ENCODE results near the gene TPRG1. TPM values are rescaled to one million over a fixed set of nuclear protein-coding genes. Genes with fewer than 3 reads are reported as not detected.

Gene TPRG1
- total RNA-seq, 1 donor from 2014 or later, result 3.3 TPM

DNA sequence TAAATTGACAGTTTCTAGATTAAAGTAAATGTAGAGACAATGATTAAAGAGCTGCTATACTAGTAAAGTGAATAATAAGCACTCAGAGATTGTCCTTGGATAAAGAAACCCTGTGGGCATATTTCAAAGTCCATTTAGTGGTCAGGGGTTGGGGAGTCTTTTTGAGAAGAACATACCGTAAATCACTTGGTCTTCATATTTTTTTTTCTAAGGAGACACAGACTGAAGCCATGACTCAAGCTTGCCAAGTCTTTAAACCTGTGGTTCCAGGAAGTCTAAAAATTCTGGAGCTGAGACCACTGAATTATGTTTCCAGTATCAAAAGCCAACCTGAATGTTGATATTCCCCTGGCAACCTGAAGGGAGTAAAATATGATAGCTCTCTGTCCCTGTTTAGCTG lies 171.0 kb downstream of the TPRG1 start:
- DNase-seq (ENCODE audit: low spot score in 2 of 2, unreplicated experiment in 2 of 2), result no peak
- TF ChIP-seq, protein P1, sequence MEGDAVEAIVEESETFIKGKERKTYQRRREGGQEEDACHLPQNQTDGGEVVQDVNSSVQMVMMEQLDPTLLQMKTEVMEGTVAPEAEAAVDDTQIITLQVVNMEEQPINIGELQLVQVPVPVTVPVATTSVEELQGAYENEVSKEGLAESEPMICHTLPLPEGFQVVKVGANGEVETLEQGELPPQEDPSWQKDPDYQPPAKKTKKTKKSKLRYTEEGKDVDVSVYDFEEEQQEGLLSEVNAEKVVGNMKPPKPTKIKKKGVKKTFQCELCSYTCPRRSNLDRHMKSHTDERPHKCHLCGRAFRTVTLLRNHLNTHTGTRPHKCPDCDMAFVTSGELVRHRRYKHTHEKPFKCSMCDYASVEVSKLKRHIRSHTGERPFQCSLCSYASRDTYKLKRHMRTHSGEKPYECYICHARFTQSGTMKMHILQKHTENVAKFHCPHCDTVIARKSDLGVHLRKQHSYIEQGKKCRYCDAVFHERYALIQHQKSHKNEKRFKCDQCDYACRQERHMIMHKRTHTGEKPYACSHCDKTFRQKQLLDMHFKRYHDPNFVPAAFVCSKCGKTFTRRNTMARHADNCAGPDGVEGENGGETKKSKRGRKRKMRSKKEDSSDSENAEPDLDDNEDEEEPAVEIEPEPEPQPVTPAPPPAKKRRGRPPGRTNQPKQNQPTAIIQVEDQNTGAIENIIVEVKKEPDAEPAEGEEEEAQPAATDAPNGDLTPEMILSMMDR (IDR thresholded peaks at IDR 0.05; ENCODE audit: unreplicated experiment), result no peak
- peak overlapping the region; percentile 48 for H3K27ac Mint-ChIP-seq
- no peaks in the 10 kb centered on the region for H3K9me3 Mint-ChIP-seq
- H3K4me3 Mint-ChIP-seq, result no peak overlapping the region
- H3K4me1 Mint-ChIP-seq, result peaks cover 59% of the 10 kb centered on the region
- H3K27me3 Mint-ChIP-seq (ENCODE audit: low read depth), result no peaks in the 10 kb centered on the region
- H3K36me3 Mint-ChIP-seq, result no peaks in the 10 kb centered on the region

DNA sequence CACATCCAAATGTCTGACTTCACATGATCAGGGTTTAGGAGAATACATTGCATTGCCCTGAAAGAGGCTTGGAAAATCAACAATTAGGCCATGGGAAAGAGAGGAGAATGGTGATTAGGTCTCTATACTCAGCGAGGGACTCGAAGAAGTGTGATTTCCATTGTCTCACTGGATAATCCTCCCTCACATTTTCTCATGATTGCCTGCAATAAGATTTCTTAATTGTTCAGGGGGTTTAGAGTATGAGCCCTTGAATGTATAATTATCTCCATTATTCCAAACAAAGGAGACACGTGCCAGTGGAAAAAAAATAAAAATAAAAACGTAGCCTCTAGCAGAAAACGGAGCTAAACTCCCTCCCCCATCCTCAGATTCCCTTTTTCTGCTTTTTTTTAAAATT lies 173.2 kb downstream of the TPRG1 start:
- Mint-ChIP-seq H3K4me1 (peaks cover 44% of the 10 kb centered on the region), H3K27ac (no peak overlapping the region), H3K4me3 (no peak overlapping the region), H3K27me3 (ENCODE audit: low read depth) (no peaks in the 10 kb centered on the region), H3K9me3 (no peaks in the 10 kb centered on the region), H3K36me3 (no peaks in the 10 kb centered on the region)
- no peak for DNase-seq (ENCODE audit: low spot score in 2 of 2, unreplicated experiment in 2 of 2)
- TF ChIP-seq, protein P1 (IDR thresholded peaks at IDR 0.05; ENCODE audit: unreplicated experiment), result no peak

DNA sequence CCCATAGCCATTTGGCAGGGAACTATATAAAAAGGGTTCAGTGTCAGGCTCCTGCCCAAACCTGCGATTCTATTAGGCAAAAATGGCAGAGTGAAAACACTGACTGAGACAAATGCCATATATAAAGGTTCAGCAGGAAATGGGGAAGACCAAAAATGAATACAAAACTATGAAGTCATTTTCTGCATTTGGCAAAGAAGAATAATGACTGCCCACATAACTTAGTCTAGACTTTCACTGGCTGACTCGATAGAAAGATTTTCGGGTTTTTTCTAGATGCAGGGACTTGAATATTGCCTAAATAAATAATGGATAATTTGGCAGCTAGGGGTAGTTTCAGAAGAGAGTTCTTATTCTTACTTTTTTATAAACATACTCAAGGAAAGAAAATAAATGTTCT lies 178.0 kb downstream of the TPRG1 start:
- no peak overlapping the region for H3K4me3 Mint-ChIP-seq
- no peak for DNase-seq (ENCODE audit: low spot score in 2 of 2, unreplicated experiment in 2 of 2)

DNA sequence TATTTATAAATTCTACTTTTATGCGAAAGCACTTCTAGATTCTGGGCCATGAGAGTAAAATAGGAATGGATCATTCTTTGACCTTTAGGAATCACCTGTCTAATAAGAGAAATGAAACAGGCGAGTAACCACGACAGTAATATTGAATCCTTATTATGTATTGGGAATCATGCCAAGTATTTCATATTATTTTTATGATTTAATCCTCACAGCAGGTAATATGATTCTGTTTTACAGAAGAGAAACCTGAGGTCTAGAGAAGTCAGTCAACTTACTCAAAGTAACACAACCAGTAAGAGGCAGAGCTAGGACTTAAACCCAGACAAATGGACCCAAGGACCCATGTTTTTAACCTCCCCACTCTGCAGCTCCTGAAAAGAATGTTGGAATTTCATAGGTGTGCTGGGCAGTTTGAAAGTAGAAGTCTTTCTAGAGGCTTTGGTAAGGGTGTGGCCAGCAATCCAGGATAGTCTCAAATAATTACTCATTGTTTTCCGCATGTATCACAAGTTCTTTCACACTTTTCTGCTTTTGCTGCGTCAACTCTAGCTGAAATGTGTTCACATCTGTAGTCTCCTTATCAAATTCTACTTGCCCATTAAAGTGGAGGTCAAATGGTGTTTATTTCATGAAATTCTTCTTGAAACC lies 181.7 kb downstream of the TPRG1 start:
- TF ChIP-seq, protein P1 (IDR thresholded peaks at IDR 0.05; ENCODE audit: unreplicated experiment), result no peak
- Mint-ChIP-seq H3K36me3 (no peaks in the 10 kb centered on the region), H3K4me3 (no peak overlapping the region), H3K27me3 (ENCODE audit: low read depth) (no peaks in the 10 kb centered on the region), H3K27ac (peak overlapping the region; percentile 75), H3K9me3 (peaks cover 3% of the 10 kb centered on the region), H3K4me1 (peaks cover 30% of the 10 kb centered on the region)
- DNase-seq (ENCODE audit: low spot score in 2 of 2, unreplicated experiment in 2 of 2), result no peak

More for the DNA sequence above, 178.0 kb downstream of the TPRG1 start:
- Mint-ChIP-seq H3K4me1 (peaks cover 20% of the 10 kb centered on the region), H3K9me3 (peaks cover 3% of the 10 kb centered on the region), H3K36me3 (no peaks in the 10 kb centered on the region), H3K27ac (no peak overlapping the region), H3K27me3 (ENCODE audit: low read depth) (no peaks in the 10 kb centered on the region)
- TF ChIP-seq, protein P1 (IDR thresholded peaks at IDR 0.05; ENCODE audit: unreplicated experiment), result no peak

DNA sequence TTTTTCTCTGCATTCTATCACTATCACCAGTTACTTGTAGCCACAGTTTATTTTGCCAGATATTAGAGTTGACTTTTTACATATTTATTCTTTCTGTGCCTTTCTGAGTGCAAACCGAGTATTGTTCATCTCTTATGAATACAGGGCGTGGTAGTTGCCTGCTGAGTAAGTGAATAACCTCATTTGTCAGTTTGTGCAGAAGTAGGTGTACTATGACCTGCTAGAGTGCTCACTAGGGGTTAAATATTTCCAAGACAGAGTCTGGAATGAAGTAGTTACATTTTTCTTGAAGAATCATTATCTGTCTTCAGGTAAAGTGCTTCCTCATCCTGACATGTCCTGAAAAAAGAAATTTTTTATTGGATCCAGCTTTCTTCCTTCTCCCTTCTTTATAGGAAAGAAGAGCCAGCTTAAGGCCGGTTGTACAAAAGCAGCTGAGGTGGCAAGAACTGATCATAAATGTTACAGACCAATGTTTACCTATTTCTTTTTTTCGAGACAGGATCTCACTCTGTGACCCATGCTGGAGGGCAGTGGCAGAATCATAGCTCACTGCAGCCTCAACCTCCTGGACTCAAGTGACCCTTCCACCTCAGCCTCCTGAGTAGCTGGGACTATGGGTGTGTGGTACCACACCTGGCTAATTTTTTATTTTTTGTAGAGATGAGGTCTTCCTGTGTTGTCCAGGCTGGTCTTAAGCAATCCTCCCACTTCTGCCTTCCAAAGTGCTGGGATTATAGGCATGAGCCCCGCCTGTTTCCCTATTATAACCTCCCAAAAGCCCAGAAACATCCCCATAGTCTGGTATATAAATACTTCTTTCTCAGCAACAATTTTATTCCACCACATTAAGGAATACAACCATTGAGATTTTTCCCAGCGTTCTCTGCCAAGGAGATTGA lies 182.5 kb downstream of the TPRG1 start:
- Mint-ChIP-seq H3K27me3 (ENCODE audit: low read depth) (no peaks in the 10 kb centered on the region), H3K4me3 (no peak overlapping the region), H3K27ac (peak overlapping the region; percentile 75), H3K36me3 (no peaks in the 10 kb centered on the region), H3K9me3 (peaks cover 3% of the 10 kb centered on the region), H3K4me1 (peaks cover 30% of the 10 kb centered on the region)
- TF ChIP-seq, protein P1 (IDR thresholded peaks at IDR 0.05; ENCODE audit: unreplicated experiment), result no peak
- DNase-seq (ENCODE audit: low spot score in 2 of 2, unreplicated experiment in 2 of 2), result no peak
